Measurements from ENCODE around the gene PGM5.
"Not testable (repeated sequence)": the region's sequence is repeated elsewhere in the genome, so short reads cannot be mapped to it uniquely, and the experiment has no call there.

- TF ChIP-seq CTCF, POLR2A (IDR thresholded peaks at IDR 0.05): not testable (repeated sequence)
Observed at GRCh38 chr9:68412754-68413153, 56.3 kb downstream of the PGM5 start.

Measured in uterus (tissue), 2 donors.